HG02852 (cell line): ENCODE measurements around the gene PARVG.

ENCODE experiments used
- ATAC-seq: cut with Tn5 transposase; IDR thresholded peaks from one replicate; pipeline ENCODE4 v1.9.1; 2021; ENCODE audit warnings: mild to moderate bottlenecking, moderate library complexity; ENCODE audit not compliant: unreplicated experiment

The PARVG gene

GRCh38 chr22:44193535-44193891 is 12.8 kb downstream of the PARVG start:
- no peak for ATAC-seq

GRCh38 chr22:44194569-44194968 is 13.8 kb downstream of the PARVG start:
- no peak for ATAC-seq

GRCh38 chr22:44195189-44195871 is 14.6 kb downstream of the PARVG start:
- no peak for ATAC-seq

- no peak for ATAC-seq
These were observed 15.5 kb downstream of the PARVG start for GRCh38 chr22:44196241-44196640.

GRCh38 chr22:44196731-44197131 is 16.0 kb downstream of the PARVG start:
- ATAC-seq = no peak

- no peak for ATAC-seq
These were observed 16.5 kb downstream of the PARVG start for GRCh38 chr22:44197271-44197670.

GRCh38 chr22:44199164-44199563 is 18.4 kb downstream of the PARVG start:
- no peak for ATAC-seq

GRCh38 chr22:44199866-44200265 is 19.1 kb downstream of the PARVG start:
- no peak for ATAC-seq

- no peak for ATAC-seq
These were observed 19.7 kb downstream of the PARVG start for GRCh38 chr22:44200451-44200850.

- ATAC-seq = no peak
These were observed 20.3 kb downstream of the PARVG start for GRCh38 chr22:44200855-44201550.

GRCh38 chr22:44201665-44202064 is 20.9 kb downstream of the PARVG start:
- ATAC-seq = no peak

- no peak for ATAC-seq
These were observed 21.6 kb downstream of the PARVG start for GRCh38 chr22:44202261-44202789.

- ATAC-seq = no peak
These were observed 22.5 kb downstream of the PARVG start for GRCh38 chr22:44203203-44203602.

- no peak for ATAC-seq
These were observed 24.2 kb downstream of the PARVG start for GRCh38 chr22:44204739-44205515.

GRCh38 chr22:44205516-44206329 is 25.0 kb downstream of the PARVG start:
- no peak for ATAC-seq

GRCh38 chr22:44206330-44206645 is 25.6 kb downstream of the PARVG start:
- ATAC-seq = no peak

GRCh38 chr22:44206696-44207095 is 26.0 kb downstream of the PARVG start:
- ATAC-seq = no peak

GRCh38 chr22:44207173-44207980 is 26.7 kb downstream of the PARVG start:
- no peak for ATAC-seq

- no peak for ATAC-seq
These were observed 27.2 kb downstream of the PARVG start for GRCh38 chr22:44207981-44208317.

- ATAC-seq = no peak
These were observed 28.6 kb downstream of the PARVG start for GRCh38 chr22:44209343-44209742.
